ENCODE data around the gene RERE.
A peak's percentile ranks its signal among the peaks of the same experiment; 100 is the strongest.

The RERE gene

DNA sequence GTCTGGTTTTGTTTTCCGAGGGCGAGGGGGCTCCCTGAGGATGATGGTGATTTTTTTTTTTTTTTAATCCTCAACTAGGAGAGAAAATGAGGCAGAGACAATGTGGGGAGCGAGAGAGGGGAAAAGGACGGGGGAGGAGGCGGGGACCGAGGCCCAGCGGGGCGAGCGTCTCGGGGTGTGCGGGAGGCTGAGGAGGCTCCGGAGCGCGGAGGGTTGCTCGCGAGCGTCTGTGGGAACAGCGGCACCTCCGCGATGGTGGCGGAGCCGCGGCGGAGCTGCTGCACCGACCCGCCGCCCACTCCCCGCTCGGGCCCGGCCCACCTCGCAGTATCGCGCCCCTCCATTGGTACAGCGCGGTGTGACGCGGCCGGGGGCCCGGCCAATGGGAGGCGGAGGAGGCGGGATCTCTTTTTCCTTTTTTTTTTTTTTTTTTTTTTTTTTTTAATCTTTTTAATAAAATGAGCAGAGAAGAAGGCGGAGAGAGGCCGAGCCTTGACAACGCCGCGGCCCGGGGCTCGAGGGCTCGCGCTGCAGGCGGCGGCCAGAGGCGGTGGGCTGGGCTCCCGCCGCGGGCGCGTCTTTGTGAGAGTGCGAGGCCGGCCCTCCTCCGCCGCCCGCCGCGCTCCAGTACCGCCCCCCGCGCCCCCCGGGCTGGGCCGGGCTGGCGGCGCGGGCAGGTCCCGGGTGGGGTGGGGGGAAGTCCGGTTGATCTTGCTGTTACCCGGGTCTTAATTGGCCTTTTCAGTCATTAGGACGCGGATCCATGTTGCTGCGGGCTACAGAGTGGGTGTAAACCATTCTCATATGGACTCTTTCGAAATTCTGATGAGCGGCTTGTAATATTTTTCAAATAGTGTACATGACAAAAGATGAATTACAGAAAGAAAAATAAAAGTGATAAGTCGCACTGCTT lies at the start of gene RERE:
Gene RERE, minus strand, starts transcription at position 229 of the 913 bp plus-strand sequence.
- DNase-seq, result peak; percentile 91

DNA sequence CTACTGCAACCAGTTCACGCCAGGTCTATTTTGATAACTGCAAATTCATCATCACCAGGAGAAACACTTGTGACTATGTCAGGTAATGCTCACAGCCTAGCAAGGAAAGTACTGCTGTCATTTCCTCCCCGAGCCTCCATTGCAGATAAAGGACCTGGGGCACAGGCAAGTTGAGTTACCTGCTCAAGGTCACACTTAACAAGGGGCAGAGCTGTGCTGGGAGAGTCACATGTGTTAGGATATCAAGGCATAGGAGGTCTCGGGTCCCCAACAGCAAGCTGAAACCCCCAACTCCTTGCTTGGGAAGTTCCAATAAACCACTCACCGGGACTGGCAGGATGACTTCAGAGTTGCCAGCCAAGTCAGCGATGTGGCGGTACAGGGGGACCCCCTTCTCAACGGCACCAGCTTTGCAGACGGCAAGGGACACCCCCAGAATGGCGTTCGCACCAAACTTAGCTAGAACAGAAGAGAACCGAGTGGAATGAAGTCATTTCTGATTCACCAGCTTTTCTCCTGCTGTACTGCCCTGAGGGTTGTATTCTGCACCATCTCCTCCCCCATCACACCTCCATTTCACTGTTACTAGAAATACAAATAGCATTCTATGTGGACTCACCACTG lies 49.5 kb upstream of the RERE start:
- DNase-seq, result no peak

DNA sequence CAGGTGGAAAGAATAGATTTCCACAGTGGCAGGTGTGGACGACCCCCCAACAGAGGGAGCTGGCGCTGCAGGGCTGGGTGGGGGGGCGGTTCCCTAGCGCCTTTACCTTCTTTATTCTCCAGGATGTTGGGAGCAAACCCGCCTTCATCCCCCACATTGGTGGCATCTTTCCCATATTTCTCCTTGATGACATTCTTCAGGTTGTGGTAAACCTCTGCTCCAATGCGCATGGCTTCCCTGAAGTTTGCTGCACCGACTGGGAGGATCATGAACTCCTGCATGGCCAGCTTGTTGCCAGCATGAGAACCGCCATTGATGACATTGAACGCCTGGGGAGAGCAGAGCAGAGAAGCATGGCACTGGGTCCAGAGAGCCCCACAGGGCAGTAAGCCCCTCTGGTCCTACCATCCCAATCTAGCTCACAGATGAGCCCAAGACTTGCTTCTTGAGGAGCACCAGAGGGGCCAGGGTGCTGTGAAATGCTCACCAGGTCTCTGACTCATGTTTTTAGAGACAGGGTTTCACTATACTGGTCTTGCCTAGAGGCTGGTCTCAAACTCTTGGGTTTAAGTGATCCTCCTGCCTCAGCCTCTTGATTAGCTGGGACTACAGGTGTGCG lies 48.8 kb upstream of the RERE start:
- DNase-seq, result no peak

DNA sequence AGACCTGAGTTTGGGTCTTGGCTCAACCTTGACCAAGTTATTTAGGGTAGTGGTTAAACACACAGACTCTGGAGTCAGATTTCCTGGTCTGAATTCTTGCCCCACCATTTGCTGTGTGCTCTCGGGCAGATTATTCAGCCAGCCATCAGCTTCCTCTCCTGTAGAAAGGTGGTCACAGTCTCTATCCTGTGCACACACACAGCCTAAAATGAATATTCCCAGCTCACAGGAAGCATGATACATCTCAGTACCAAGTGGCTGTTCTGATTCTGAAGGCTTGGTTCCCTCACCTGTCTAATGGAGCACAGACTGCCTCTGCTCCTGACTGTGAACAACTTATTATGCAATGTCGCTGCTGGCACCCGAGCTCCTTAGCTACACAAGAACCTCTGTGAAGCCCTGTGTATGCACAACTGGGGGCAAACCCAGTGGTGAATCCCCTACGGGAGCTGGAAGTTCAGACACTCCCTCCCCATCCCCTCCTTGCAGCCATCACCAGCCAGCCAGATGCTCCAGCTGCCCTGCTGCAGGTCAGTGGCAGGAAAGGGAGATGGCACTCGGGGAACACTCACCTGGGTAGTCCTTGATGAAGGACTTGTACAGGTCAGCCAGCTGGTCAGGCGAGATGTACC lies 47.4 kb upstream of the RERE start:
- no peak for DNase-seq

DNA sequence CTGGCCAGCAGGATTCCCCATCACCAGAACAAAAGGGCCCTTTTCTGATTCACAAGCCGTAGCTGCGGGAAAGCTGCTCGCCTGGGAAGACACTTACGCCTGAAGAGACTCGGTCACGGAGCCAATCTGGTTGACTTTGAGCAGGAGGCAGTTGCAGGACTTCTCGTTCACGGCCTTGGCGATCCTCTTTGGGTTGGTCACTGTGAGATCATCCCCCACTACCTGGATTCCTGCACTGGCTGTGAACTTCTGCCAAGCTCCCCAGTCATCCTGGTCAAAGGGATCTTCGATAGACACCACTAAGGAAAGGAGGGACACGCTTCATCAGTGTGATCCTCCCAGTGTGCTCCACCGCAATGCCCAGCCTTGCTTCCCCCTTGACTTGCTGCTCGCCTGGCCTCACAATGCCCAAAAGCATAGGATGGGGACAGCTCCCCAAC lies 46.4 kb upstream of the RERE start:
- no peak for DNase-seq

DNA sequence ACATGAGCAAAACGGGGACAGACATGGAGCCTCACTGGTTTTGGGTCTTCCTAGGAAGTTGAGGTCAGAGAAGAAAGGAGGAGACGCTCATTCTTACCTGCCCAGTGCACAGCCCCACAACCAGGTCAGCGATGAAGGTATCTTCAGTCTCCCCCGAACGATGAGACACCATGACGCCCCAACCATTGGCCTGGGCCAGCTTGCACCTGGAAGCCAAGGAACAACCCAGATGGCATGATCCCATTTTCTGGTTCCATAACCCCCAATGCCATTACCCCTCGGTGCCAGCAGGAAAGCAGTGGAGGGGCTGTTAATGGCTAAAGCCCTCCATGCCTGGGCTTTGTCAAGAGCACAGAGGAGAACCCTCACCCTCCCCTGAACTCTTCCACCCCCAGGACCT lies 45.7 kb upstream of the RERE start:
- no peak for DNase-seq

DNA sequence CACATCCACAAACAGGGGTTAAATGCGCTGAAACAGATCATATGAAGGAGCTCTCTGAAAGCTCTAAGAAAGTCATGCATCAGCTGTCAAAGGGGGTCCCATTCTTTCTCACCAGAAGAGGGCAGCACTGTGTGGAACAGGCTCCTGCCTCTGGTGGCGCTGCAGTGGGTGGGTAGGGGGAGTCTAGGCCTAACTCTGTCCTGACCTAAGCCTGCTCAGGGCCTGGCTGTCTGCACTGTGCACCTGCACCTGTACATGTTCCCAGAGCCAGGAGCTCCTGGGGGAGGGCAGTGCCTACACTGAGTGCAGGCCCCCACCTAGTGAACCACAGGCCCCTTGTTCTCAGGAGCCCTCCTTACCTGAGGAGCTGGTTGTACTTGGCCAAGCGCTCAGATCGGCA lies 45.1 kb upstream of the RERE start:
- DNase-seq, result peak; percentile 19

DNA sequence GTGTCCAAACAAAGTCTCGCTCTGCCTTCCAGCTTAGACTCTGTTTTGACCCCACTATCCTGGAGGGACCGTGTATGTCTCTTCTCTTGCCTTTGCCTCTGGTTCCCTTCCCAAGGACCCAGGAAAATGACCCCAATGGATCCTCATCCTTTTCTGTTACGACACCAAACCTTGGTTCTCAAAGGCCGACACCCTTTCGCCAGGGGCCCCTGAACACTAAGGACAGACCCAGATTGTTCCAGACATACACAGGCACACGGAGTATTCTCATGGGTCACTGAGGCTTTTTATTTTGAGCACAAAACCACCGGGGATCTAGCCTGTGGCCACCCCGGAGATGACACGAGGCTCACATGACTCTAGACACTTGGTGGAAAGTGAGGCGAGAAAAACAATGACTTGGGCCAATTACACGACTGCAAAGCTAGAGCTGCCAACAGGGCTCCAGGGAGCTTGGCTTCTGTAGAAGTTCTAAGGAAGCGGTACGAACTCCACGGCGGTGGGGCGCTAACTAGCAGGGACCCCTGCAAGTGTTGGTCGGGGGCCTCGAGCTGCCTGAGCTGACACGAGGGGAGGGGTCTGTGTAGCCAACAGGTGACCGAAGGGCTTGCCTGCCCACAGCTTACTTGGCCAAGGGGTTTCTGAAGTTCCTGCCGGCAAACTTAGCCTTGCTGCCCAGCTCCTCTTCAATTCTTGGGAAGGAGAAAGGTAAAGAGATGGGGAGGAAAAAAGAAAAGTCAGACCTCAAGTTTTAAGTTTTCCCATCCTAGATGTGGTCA lies 43.5 kb upstream of the RERE start:
- no peak for DNase-seq

DNA sequence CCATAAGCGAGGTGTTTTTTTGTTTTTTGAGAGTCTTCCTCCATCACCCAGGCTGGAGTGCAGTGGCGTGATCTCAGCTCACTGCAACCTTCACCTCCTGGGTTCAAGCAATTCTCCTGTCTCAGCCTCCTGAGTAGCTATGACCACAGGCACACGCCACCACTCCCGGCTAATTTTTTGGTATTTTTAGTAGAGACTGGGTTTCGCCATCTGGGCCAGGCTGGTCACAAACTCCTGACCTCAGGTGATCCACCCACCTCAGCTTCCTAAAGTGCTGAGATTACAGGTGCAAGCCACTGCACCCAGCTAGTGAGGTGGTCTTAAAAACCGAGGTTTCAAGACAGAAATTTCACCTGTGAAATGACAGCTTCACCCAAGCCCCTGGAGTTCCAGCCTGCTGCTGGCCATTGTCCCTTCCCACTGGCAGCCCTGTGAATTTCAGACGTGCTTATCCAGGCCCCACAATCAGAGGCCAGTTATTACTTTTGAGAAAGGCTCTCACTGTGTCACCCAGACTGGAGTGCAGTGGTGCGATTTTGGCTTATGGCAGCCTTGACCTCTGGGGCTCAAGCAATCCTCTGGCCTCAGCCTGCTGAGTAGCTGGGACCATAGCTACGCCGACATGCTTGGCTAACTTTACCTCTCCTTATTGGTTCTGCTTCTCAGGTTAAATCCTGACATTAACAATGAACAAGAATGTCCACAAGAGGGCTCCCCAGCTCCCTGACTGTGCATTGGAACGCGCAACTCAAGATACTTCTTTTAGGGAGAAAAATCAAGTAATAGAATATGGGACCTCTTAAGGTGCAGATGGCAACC lies 41.7 kb upstream of the RERE start:
- no peak for DNase-seq

DNA sequence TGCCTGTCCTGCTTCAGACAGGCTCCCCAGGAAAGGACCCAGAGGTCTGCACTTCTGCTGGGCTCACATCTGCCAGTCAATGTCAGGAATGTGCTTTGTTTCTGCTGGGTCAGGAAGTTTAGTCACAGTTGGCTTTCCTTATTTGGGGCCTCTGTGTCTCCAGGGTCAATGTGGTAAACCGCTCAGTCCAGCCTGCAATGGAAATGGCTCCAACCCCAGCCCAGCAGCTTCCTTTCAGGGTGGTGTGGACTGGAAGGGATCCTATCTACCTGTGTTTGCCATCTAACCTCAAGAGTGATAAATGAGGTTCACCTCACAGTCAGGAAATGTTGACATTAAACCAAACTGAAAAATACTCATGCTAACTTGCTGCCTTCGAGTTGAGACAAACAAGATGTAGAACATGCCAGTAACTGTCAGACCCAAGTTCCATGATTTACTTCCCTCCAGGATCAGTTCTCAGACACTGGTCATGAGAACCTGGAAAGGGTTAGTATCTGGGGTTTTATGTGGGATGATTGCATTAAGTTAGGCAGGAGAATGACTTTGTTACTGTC lies 40.8 kb upstream of the RERE start:
- DNase-seq, result no peak

DNA sequence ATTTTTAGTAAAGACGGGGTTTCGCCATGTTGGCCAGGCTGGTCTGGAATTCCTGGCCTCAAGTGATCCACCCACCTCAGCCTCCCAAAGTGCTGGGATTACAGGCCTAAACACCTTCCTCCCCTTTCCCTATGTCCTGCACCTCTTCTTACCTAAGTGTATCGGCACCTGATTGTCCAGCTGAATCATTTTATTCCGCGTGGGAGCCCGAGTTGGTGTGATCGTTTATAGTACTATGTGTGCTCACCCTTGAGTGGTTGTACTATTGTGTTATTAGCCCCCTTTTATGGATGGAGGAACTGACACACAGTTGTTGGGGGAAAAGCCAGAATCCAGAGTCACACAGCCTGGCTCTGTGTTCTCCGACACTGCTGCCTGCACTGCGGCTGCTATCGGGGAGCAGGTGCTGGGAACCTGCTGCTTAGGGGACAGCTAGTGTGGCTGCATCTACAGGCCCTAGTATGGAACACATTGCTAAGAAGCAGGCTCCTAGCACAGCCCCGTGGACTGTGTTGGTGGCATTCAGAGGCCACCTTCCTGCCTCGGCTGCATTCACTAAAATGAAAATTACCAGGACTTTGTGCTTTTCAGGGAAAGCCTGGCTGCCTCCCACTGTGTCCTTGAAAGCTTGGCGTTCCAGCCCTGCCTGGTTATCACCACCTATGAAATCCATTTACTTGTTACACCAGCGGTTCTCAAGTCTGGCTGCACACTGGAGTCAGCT lies 39.4 kb upstream of the RERE start:
- no peak for DNase-seq

DNA sequence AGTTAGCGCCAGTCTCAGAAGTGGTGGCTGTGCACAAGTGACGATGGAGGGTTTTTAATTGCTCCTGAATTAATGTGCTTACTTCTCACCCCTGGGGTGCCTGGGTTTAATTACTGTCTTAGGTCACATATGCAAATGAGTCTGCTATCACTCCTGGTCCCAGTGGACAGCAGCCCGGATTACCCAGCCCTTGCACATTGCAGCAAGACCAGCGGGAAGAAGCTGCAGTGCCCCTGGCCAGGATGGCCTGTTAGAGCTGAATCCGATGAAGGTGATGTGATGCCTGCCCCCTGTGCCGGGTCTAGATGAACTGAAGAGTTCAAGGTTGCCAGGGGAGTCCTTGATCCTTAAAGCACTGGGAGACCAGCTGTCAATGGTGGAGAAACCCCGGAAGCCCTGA lies 36.8 kb upstream of the RERE start:
- DNase-seq, result no peak

DNA sequence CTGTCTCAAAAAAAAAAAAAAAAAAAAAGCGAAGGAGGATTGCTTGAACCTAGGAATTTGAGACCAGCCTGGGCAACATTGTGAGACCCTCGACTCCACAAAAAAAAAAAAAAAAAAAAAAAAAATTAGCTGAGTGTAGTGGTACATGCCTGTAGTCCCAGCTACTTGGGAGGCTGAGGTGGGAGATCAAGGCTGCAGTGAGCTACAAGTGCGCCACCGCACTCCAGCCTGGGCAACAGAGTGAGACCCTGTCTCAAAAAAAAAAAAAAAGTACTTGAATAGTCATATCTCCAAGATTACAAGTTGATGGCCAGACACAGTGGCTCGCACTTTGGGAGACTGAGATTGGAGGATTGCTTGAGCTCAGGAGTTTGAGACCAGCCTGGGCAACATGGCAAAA lies 33.6 kb upstream of the RERE start:
- no peak for DNase-seq

DNA sequence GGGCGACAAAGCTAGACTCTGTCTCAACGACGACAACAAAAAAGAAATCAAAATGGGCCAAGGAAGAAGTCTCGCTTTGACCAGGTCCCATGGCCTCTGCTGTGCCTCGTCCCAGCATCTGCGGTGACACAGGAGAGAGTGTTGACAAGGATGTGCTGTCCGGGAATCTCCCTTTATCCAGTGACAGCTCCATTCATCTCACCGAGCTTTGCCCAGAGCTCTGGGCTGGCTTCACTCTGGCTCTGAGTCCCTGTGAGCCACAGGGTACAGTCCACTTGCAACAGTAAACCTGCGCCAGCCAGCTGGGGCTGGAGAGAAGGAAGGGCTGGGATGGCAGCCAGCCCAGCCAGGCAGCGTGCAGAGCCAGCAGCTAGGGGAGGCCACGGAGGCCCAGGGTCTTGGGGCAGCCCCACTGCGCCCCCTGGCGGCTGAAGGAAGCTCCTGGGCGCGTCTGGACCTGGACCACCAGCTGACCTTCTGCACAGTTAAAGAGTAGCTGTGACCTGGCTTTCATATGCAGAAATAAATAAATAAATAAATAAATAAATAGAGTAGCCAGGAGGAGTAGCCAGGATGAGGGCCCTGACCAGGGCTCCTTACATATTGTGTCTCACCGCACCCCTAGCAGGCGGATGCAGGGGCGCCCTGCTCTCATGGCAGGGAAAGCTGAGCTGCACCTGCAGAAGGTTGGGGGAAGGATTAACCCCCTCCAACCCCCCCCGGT lies 31.4 kb upstream of the RERE start:
- peak; percentile 74 for DNase-seq

DNA sequence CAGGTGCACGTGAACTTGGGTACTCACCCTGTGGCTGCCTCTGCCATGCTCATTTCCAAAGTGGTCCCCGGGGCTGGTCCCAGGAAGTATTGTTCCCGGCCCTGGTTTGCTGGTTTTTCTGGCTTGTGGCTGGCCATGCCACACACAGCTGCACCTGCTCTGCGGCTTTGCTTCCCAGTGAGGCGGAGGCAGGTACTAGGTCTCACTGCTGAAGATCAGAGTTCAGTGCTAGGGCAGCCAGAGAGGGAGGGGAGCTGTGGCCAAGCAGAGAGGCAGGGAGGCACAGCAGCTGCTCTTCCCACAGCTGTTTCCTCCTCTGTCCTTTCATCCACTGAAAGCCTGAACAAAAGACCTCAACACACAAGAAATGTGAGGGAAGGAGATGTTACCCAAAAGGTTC lies 30.6 kb upstream of the RERE start:
- DNase-seq, result no peak

DNA sequence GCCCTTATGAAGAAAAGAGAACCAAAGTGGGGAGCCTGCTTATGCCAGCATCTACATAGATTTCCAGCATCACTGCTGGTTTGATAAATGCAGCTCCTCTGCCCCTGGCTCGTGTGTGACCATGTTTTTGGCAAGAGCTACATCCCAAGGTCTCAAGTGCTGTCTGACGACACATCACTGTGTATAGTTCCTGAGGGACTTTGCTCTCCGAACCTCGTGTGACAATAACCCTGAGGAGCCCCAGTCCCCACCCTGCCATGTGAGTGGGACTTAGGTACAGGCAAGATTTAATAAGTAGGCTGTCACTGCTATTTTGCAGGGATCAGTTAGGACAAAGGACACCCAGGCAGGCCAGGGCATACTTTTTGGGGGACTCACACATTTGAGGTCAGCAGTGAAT lies 28.8 kb upstream of the RERE start:
- no peak for DNase-seq

DNA sequence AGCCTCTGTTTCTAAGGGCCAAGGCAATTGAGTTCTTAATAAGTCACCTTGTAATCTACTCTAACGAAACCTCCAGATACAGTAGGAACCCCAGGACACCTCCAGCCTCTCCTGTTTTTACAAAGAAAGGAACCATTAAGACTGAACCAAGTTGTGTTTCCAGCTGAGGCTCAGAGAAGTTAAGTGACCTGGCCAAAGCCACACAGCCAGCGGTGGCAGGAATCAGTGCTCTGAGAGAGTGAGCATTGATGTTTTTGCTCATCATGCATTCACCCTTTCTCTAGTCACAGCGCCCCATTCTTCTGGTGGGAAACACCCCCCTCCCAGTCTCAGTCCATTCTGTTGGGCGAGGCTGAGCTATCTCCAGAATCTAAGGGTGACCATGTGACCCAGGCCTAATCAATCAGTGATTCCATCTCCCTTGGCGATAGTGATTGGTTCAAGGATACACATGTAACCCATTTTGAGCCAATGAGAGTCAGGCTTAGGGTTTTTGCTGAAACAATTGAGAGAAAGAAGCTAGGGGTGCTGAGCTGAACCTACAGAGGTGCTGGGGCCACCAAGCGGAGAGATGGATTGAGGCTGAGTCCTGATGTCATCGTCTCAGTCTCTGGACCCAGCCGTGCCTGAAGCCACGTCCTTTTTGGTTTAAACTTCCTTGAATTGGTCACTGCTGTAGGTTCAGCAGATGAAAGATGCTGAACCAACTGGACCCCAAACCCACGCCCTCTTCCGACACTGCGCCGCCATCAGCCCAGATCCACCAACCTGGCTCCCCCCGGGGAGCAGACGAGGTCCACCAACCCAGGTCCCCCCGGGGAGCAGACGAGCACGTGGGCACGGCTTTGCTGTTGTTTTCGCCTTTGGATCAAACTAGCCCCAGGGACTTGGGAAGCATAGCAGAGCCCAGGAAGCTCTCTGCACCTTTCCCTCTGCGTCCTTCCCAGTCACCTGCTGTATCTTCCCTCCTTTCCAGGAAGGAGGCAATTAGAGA lies 28.0 kb upstream of the RERE start:
- no peak for DNase-seq

DNA sequence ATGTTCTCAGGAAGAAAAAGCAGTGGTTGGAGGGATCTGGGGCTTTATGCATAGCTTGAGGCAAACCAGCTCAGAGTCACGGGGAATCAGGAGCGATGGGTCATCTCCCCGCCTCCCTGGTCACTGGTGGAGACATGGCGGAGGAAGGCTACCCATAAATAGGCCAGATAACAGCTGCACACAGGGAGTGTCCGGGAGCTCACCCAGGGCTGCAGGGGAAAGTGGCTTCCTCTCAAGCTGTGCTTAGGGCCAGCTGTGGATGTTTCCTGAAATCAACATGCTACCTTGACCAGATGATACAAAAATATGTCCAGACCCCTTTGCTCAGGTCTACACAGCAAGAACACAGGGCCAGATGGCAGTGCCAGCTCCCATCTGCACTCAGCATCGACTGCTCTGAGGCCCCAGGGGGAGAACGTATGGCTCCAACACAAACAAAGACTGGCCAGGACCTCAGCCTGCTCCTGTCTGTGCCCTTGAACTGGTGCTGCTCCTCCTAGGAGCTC lies 27.1 kb upstream of the RERE start:
- DNase-seq, result no peak

DNA sequence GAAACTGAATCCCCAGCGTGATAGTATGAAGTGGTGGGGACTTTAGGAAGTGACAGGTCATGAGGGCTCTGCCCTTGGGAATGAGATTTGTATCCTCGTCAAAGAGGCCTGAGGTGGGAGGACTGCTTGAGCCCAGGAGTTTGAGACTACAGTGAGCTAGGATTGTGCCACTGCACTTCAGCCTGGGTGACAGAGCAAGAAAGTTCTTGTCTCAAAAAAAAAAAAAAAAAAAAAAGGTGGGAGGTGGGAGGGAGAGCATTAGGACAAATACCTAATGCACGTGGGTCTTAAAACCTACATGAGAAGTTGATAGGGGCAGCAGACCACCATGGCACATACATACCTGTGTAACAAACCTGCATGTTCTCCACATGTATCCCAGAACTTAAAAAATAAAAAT lies 24.0 kb upstream of the RERE start:
- DNase-seq, result no peak
